Daoy (cell line): ENCODE measurements around the gene PRRT4. TPM values are rescaled to one million over a fixed set of nuclear protein-coding genes. Genes with fewer than 3 reads are reported as not detected.

ENCODE experiments used
- DNase-seq: peaks from one replicate; pipeline ENCODE4 v3.0.0-alpha.2; 2015; ENCODE audit warnings: low read depth
- total RNA-seq: library from RNA; depleted of rRNA; stranded (reverse); fragments of >200 nt; shearing (Covaris generic); gene quantifications from 2 replicates; pipeline ENCODE4 v1.2.3, GENCODE V29; 2014; rRNA removed

Gene PRRT4
- total RNA-seq = not detected in 2 replicates

DNA sequence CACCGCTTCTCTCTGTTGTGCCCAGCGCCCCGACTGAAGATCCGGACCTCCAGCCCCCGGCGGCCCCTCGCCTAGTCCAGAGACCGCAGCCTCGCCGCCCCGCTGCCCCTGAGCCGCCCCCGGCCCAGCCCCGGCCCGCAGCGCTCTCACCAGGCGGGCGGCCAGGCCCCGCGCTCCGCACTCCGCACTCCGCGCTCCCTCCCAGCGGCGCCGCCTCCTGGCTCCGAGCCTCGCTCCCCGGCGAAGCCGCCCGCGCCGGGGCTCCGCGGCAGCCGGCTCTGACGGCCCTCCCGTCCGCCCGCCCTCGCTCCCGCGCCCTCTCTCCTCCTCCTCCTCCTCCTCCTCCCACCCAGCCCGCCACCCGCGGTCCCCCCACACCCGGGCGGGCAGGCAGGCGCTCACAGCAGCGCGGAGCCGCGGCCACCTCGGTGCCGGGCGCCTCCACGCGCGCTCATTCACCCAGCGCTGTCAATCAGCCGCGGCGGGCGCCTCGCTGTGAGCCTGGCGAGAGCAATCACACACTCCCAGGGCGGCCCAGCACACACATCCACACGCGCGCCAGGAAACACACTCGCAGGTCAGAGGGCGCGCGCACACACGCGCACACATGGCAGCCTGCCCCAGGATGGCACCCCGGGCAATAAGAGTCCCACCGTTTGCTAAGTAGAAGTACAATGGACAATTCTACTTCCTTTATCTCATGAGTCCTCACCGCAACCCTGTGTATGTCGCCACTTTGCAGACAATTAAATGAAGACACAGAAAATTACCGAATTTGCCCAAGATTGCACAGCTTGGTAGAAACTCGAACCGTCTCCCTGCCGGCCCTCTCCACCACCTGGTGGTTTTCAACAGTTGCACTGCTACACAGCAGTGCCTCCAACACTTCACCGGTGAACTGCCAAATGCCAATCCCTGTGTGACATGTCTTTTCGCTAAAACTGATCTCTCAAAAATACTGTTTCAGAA is at the start of gene PRRT4:
PRRT4 (minus strand) TSS at position 280 of the 969 bp plus-strand sequence.
- peak; percentile 54 for DNase-seq

DNA sequence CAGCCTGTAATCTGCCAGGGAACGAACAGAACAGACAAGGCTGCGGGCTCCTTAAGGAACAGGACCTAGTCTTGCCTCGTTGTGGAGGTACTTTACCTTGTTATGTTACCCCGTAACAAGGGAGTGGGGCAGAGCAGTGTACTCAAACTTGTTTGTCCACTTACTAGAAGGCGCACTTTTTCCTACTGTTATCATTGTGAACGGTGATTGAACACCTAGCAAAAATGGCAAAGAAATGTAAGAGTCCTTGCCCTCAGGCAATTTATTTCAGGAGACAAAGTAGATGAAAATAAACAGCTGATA is 48.9 kb upstream of the PRRT4 start:
- DNase-seq = no peak

DNA sequence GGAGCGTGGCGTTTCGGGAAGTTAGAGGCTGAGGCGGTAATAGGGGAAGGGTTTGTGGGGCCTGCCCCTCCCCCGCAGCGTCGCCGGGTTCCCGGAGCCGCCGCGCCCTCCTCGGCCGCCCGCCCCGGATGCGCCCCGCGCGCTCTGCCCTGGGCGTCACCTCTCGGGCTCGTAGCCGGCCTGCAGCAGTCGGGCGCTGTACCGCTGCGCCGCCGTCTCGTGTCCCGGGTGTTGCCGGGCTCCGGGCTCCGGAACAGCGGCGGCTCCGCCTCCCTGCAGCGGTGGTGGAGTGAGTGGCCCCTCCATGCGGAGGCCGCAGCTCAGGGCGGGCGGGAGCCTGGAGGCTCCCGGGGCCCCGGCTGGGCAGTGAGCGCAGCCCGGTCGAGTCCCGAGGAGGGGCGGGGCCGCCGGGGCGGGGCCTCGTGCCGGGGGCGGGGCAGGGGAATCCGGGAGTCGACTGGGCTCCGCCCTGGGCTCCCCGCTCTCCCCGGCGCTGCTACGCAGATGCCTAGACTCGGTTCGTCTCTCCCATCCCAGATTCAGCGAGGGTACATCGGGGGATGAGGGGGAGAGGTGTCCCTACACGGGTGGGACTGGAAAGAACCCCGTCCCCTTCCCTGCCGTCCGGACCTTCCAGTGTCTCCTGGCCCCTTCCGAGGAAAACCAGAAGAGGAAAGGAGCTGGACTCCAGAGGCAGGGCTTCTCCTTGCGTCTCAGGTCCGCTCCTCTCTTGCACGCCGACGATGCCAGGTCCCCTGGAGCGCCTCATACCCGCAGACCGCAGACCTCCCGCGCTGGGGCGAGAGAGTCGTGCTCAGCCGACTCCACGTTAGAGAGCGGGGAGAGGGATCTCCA is 48.3 kb upstream of the PRRT4 start, which contains the start of gene IMPDH1:
IMPDH1 (minus strand) TSS at position 387 of the 855 bp plus-strand sequence; CDS start at position 306, 81 bp downstream.
- DNase-seq = peak; percentile 95

DNA sequence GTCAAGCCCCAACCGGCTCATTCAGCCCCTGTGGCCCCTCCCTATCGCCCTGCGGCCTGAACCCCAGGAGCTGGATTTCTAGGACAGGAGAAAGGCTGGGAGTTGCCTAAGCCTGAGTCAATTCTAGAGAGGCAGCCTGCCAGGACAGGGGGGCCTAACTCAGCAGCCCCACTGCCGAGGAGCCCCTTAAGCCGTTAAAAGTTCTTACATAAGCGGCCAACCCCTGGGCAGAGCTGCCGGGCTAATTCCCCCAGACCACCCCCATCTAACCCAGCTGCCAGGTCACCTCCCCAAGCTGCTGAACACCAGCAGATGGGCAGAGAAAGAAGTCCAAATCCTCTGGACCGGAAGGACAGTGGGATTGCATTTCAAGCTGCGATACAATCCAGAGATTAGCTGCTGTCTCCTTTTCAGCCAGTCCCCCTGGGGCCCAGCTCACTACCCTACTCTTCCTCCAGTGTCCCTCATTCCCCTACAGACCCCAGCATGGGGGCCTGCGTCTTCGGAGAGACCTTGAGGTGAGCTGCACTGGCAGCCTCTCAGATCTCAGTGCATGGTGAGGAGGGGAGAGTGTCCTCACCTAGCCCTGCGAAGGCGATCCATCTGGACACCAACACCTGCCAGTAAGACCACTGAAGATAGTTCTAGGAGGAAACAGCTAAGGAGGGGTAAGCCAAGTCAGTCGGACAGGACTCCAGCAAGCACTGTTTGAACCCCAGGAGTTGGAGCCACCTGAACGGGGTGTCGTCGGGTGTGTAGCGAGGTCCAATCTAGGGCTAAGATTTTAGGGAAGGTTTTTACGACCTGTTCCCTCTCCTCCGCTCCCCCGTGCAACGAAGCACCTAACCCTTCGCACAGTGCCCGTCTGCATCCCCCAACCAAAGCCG is 47.5 kb upstream of the PRRT4 start:
- DNase-seq = no peak

DNA sequence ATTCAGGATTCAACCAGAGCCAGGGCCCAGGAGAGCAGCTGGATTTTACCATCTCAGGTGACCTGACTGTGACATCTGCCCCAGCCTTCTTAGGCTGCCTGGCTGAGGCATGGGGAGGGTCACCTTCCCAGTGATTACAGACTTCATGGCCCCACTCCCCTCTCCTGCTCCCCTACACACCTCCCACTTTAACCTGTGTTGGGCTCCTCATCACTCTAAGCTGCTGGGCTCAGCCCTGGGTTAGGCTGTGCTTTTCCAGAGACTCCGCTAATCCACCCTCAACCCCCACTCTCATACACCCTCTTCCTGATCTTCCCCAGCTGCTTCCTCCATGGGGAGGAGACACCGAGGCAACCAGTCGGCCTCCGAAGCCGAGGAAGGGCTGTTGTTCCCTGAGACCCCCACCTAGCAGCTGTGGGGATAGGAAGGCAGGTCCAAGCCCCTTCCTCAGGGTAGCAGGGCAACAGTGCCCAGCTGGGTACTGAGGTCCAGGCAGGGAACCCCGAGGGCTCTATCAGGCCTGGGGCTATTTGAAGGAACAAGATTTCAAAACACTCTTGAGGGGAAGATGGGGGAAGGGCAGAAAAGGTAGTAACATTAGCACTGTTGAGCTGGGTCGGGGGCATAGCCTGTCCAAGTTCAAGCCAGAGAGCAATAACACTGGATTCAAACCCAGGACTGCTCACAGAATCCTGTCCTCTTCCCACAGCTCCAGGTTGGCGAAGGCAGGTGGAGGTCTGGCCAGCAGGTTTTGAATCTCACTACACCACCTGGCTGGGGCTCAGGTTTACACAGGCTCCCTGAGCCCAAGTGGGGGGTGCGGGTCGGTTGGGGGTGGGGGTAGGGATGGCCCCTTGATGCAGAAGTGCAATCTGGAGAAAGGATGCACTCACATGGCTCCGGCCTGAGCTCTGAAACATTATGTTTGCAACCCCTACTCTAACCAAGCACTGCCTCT is 46.5 kb upstream of the PRRT4 start:
- no peak for DNase-seq

DNA sequence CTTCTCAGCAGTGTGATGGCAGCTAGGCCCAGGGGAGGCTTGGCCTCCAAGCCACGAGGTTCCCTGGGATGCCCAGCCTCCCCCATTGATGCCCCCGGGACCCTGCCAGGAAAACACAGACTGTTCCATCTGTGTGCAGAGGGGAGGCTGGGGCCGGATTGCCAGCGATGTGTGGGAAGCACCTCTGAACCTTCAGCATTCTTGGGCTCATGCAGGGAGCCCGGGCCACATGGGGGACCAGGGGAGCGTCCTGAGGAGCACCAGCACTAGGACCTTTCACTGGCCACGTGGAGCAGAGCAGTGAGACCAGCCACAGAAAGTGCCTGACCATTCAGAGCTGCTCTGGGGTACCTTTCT is 45.7 kb upstream of the PRRT4 start:
- DNase-seq = no peak

DNA sequence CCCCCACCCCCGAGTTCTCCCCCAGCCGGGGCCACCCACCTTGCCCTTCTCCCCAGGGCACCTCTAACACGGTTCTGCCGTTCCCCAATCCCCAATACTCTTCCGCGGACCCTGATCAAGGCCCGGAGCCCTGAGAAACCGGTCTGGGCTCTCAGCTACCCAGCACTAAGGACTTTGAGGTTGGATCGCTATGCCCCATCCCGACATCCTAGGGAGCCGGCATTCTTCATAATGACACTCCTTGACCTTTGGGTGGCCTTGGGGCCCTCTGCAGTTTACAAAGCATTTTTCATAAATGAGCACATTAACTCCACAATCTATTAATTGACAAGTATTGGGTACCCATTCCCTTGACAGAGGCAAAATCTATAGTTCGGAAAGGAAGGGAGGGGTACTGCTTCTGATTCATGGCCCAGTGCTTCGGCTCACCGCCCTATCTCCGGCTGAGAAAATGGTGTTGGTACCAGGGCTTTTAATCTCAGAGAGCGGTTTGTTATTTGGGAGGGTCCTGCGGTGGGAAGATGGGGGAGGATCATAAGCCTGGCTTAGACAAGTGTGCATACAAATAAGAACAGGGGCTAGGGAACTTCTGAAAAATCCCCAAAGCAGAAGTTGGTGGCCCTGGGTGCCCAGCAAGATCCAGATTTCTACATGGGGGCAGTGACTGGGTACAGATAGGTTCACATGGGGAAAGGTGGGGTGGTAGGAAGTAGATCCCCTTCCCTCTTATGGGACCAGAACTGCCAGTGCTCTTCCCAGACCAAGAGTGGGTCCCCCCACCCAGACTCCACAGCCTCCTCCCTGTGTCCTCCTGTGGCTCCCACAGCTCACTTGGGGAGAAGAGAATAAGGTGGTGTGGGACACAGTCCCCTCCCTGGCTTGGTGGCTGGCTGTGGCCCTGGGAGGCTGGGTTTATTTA is 45.1 kb upstream of the PRRT4 start:
- no peak for DNase-seq

DNA sequence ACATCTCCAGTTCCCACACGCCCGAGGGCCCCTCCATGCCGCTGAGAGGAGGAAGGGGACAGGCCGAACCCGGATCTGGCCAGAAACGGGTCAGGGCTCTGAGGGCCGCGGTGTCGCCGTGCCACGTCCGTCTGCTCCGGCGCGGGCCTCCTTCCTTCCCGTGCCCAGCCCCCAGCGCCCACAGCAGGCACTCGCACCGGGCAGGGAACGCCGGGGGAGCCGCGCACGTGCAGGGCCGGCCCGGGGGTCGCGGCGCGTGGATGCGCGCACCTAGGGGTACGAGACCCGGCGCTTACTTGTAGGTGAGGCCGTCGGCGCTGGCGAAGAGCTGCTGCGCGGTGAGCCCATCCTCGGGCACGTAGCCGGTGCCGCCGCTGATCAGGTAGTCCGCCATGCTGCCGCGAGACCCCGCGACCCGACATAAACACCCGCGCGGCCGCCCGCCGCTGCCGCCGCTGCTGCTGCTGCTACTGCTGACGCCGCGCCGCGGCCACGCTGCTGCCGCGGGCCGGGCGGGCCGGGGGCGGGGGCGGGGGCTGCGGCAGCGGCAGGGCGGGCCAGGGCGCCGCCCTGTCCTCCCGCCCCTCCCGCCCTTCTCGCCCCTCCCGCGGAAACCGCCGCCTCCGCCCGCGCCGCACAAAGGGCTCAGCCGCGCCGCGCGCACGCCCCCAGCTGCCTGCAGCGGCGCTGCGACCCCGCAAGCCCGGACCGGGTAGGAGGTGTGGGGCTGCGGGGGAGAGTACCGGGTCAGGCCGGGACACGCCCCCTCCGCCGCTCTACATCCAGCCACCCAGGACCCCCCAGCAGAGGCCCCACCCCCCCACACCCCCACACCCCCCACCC is 44.2 kb upstream of the PRRT4 start:
- peak; percentile 82 for DNase-seq

DNA sequence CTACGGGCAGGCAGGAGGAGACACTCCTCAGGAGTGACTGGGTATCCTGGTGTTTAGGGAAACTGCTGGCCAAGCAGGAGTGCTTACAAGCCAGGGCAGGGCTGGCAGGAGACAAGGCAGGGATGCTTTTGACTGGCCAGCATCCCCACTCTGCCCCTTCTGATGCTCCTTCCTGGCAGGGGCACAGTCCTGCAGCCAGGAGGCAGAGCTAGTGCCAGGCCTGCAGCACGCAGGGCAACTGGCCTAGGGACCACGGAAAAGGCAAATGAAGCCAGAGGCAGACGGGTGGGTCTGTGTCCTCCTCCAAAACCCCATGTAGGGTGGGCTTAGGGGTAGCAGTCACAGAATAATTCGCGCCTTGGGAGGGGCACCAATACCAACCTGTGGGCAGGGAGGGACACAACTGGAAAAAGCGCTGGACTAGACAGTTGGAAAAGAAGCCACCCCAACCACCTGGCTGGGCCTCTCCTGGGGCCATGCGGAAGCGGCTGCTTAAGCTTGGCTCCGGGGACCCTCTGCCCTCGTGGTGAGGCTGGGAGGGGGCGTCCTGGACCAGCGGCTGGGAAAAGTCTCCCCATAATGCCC is 43.5 kb upstream of the PRRT4 start:
- DNase-seq = peak; percentile 65

DNA sequence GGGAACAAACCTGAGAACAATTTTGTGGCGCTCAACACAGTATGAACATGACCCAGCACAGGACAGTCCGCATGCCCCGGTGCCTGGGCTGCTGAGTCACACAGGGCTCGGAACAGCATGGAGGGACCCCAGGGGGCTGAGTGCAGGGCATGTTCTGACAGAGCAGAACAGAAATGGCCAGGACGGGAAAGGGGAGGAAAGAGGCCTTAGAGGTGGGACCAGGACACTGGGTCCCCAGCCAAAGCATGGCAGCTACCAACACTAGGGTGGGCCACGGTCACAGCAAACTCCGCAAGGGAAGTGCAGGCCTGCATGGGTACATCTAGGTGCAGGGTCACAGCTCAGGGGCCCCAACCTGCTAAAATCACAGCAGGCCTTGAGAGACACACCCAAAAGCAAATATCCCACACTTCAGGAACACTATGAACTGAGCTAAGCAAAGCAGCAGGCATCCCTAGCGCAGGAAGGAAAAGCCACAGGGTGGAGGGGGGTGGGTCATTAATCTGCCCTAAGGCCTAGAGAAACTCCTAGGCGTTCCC is 42.7 kb upstream of the PRRT4 start:
- no peak for DNase-seq

DNA sequence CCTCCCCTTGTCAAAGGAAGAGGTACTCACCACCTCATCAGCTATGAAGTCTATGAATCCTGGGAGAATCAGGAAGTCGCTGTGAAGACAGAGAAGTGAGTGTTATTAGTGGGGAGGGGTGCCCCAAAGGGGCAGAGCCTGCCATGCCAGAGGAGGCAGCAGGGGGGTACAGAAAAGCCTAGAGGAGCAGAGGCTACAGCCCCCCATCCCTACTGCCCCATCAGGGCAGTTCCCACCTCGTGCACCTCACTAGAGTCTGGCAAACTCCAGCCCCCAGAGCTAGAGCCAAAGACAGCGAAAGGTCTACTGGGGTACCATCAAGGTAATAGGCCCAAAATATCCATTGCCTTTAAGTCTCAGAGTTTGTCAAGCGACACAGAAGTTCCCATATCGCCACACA is 42.2 kb upstream of the PRRT4 start:
- DNase-seq = no peak

DNA sequence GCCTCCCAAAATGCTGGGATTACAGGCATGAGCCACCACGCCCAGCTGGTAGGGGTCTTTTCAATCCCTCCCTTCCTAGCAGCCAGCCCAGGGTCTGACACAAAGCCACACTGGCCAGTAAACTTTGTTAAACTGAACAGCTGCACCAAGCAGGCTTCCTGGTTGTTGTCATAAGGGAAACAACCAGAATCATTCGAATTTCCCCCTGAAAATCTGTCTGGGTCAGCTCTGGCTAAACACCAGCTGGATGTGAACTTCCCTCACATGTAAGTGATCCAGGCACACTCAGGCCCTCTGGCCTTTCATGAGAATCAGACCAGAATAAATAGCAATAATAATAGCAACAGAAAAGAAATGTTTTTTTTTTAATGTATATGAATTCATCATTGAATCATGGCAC is 40.9 kb upstream of the PRRT4 start:
- DNase-seq = no peak

DNA sequence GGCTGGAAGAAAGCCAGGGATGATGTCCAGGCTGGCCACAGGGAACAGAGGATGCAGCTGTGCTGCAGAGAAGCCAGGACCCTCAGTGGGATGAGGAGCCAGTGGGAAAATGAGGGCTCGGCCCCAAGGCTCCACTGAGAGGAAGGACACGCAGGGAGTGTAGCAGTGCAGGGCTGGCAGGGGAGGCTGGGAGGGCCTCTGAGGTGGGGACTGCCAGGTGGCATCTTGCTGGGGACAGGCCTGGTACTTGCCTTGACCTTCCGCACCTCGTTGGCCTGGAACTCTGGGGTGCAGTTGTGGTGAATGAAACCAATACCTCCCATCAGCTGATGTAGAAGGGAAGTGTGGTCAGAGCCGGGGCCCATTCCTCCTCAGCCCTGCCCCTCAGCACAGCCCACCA is 39.1 kb upstream of the PRRT4 start:
- no peak for DNase-seq

DNA sequence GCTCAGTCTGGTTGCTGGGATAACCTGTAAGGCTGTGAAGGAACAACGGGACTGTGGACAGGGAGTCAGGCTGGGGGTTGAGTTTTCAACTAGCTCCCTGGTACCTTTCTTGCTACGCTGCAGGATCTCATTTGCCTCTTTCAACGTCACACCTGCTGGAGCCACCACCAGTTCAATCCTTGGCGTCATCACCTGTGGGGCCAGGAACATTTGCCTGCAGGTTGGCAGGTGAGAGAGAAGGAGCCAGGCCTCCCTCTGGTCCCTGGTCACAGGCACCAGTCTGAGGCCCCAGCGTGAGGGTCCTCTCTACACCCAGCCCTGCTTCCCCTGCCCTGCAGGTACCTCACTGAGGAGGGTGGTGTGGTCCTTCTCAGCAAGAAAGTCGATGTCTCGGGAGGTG is 38.5 kb upstream of the PRRT4 start:
- no peak for DNase-seq

DNA sequence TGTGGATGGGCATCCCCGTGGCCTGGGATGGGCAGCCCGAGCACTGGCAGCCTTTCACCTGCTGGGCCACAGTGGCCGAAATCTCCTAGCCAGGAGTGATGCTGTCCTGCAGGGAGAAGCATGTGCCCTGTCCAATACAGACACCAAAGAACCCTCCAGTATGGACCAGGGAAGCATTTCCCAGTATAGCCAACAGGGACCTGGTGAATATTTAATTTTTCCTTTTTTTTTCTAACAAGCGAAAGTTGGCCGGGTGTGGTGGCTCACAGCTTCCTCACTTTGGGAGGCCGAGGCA is 37.3 kb upstream of the PRRT4 start:
- DNase-seq = no peak

DNA sequence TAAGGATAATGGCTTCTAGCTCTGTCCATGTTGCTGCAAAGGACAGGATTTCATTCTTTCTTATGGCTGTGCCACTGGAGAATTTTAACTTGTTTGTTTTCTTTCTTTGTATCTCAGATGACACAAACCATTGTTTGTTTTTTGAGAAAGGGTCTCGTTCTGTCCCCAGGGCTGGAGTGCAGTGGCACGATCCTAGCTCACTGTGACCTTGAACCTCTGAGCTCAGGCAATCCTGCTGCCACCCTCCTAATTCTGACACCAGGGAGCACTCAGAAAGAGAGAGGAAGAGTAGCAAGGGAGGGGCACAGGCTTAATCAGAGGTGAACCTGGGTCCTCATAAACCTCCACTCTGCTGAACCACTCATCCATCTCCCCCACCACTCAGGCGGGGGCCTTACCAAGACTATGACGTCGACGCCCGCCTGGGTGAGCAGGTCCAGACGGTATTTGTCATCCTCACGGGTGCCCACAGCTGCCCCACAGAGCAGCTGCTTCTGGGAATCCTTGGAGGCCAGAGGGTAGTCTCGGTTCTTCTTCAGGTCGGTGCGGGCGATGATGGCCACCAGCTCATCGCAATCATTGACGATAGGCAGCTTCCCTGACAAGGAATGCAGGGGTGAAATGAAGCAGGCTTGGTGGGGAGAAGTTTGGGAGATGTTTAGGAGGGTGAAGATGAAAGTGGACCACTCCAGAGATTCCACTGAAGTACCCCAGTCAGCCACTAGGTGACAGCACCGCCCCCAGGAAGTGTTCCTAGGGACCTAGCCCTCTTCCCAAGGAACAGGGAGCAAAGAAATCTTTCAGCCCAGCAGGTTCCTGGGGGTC is 36.7 kb upstream of the PRRT4 start:
- DNase-seq = peak; percentile 65

DNA sequence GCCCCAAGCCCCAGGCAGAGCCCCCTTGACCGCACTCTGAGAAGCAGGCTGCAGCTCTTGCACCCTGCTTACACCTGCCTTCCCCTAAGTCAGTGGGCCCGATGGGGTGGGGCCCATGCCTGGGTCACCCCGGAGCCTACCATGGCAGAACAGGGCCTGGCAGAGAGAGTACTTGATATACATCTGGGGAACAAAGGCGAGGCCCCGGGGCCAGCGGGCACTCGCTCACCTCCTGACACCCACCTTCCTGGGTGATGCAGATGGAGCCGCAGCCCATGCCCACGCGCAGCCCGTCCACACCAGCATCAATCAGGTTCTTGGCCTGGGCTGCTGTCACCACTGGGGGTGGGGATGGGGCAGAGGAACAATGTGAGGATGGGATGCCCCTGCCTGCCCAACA is 34.9 kb upstream of the PRRT4 start:
- no peak for DNase-seq
